ENCODE results near the gene A3GALT2.

A3GALT2 gene

GRCh38 chr1:33350611-33351280 lies 29.8 kb upstream of the A3GALT2 start:
- no peak for DNase-seq (ENCODE audit: low spot score)

- peak; percentile 79 for DNase-seq (ENCODE audit: low spot score)
These were observed 29.1 kb upstream of the A3GALT2 start for GRCh38 chr1:33349778-33350610.

GRCh38 chr1:33349081-33349759 lies 28.3 kb upstream of the A3GALT2 start:
- peak; percentile 52 for DNase-seq (ENCODE audit: low spot score)

DNA sequence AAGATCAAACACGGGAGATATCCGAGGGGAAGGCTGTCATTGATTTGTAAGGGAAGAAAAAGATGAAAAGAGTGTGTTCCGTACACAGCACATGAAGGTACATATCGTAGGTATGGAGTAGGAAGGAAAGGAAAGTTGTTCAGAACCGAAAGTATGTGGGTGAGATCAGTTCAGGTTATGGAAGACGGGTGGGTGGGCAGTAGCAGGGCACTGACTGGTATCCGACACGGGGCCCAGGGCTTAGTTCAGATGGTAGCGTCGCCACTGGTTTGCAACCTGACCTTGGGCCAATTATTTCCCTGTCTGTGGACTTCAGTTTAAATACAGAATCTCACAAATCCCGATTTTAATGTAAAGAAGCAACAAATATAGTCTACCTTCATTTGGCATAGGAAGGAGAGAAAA lies 27.8 kb upstream of the A3GALT2 start:
- no peak for DNase-seq (ENCODE audit: low spot score)

- peak; percentile 81 for DNase-seq (ENCODE audit: low spot score)
These were observed 27.3 kb upstream of the A3GALT2 start for GRCh38 chr1:33348194-33348593.

DNA sequence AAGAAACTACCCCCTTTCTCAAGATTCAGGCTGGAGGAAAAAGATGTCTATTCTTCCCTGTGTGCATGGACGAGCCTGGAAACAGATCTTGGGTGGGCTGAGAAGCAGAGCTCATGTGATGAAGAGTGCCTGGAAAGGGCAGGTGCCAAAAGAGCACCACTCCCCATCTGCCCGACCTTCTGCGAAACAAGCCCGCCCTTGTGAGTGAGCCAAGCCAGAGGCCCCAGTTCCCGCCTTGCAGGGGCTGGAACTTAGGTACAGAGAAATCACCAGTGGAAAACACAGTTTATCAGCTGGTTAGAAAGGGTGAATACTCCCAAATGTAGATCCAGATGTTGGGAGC lies 26.7 kb upstream of the A3GALT2 start:
- DNase-seq (ENCODE audit: low spot score) = peak; percentile 39

- DNase-seq (ENCODE audit: low spot score) = no peak
These were observed 26.2 kb upstream of the A3GALT2 start for GRCh38 chr1:33346927-33347649.

DNA sequence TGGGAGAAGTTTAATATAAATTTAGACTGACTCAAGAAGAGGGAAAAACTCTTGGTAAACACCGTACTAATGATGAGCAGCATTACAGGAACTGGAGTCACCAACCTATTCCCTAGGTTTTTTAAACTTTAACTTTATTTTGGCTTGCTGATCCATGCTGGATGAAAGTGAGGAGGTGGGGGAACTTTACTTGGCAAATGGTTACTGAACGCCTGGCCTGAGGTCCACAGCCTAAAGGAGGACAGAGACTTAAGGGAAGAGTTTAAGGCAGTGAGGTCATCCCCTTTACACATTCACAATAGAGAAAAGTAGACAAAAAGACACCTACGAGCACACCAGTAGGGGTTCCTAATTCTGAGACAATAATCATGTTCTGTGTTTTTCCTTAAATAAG lies 25.6 kb upstream of the A3GALT2 start:
- DNase-seq (ENCODE audit: low spot score) = no peak

DNA sequence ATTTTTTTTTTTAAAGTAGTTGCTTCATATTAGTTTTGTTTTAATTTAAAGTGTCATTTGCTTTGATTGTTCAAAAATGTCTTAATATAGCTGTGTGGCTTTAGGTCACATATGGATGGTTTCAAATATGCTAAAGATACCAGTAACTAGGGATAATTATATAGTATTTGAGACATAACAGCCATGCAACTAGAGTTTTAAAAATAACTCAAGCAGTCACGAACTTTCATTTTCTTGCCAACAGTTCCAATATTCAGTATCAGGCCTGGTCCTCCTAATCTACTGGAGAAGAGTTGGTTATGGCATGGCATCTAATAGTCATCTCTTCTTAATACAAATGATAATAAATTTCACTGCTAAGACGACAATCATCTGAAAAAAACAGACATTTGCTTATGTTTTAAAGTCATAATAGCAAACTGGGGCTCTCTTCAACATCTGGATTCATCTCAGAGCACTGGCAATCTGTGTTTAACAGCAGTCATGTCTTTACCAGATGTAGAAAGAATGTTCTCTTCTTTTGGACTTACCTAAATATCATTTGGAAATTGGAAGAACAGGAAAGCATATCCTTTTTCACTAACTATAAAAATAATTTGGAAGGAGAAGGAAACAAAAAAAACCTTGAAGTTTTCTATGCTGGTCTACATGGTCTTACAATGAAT lies 24.1 kb upstream of the A3GALT2 start:
- DNase-seq (ENCODE audit: low spot score) = no peak

GRCh38 chr1:33343539-33343938 lies 22.6 kb upstream of the A3GALT2 start:
- no peak for DNase-seq (ENCODE audit: low spot score)

GRCh38 chr1:33342041-33342723 lies 21.3 kb upstream of the A3GALT2 start:
- DNase-seq (ENCODE audit: low spot score) = no peak

DNA sequence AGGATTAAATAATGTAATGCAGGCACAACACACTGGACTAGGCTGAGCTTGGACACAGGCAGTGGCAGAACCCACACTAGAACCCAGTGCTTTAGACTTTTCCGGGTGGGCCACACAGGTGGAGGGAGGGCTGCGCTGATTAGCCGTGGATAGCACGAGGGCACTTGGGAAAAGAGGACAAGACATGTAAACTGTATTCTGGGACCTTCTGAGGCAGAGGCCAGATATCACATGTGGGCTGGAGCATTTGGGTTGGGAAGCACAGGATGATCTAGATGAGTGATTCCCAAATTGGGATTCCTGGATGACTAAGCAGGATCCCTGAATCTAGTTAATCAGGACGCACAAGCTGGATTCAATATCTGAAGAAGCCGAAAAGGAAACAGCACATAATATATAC lies 20.3 kb upstream of the A3GALT2 start:
- DNase-seq (ENCODE audit: low spot score) = no peak

GRCh38 chr1:33339413-33339812 lies 18.5 kb upstream of the A3GALT2 start:
- no peak for DNase-seq (ENCODE audit: low spot score)

GRCh38 chr1:33338440-33339211 lies 17.7 kb upstream of the A3GALT2 start:
- DNase-seq (ENCODE audit: low spot score) = peak; percentile 86

DNA sequence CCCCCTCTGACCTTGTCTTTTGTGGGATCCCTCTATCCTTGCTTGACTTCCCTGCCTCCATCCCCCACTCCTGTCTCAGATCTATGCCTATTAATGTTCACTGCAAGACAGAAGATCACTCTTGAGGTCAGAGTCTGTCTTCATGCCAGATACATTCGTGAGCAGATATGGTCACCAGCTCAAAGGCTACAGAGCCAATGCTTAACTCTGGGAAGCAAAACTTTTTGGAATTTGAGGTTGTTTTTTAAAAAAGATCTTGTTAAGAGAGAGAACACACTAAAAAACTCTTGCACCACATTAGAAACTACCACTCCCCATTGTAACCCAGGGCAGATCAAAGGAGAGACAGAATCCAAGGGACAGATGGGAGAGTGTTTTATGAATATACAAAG lies 17.1 kb upstream of the A3GALT2 start:
- no peak for DNase-seq (ENCODE audit: low spot score)

GRCh38 chr1:33337441-33337840 lies 16.5 kb upstream of the A3GALT2 start:
- no peak for DNase-seq (ENCODE audit: low spot score)

DNA sequence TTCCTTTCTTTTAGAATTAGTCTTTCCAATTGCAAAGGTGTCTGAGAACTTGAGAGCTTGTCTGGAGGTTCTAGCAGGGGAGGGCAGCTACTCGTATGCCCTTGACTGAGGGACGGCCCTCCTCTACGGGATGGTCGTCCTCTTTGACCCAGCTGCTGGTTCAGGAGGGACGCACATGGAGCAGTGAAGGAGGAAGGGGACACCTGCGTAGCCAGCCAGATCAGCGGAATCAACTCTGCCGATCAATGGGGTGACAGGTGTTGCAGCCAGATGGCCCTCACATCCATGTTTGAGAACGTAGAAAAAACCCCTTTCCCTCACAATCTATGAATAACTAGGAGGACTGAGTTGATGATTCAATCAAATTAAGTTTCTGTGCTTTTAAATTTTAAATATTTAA lies 15.7 kb upstream of the A3GALT2 start:
- DNase-seq (ENCODE audit: low spot score) = peak; percentile 58

DNA sequence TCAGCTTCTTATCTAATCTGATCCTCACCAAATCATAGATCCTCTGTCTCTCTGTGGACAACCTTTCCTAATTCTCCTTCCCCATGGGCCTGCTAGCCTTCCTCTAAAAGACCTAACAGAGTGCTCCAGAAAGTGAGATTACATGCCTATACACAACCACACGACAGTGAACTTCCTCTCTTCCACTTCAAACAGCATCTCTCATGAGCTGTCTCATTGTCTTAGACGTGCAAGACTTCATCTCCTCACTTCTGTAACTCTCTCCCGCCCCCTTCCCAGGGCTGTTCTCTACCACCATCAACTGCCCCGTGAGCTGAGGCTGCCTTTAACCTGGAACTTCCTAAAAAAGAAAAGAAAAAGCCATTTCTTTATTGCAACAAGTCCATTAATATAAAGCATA lies 14.1 kb upstream of the A3GALT2 start:
- DNase-seq (ENCODE audit: low spot score) = no peak

DNA sequence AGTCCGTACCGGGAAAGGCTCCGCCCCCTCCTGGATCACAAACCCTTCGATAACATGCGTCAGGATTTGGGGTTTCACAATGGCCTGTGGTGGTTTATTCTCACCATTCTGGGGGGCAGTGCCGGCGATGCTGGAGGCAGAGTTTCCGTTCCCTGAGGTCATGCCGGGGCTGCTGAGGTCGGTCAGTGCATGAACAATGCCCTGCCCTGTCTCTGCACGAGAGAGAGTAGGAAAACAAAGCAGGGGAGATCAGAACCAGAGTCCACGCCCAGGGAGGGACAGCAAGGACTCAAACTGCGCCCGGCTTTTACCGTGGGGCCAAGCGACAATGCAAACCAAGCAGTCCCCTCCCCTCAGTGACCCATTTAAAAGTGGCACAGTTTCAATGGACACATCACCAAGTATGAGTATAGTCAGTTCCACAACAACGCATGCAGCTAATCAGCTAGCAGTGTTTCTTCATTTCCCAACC lies 13.2 kb upstream of the A3GALT2 start:
- peak; percentile 78 for DNase-seq (ENCODE audit: low spot score)

GRCh38 chr1:33332881-33333280 lies 12.0 kb upstream of the A3GALT2 start:
- DNase-seq (ENCODE audit: low spot score) = peak; percentile 70
